H1 (cell line): ENCODE data around the gene ADD1. TPM values are rescaled to one million over a fixed set of nuclear protein-coding genes. Genes with fewer than 3 reads are reported as not detected.

Experiments
- CTCF ChIA-PET: fragments of 300-600 bp; sonication (Branson Sonifier 250); formaldehyde crosslinking; loops from one replicate; lab custom pipeline; 2021; ENCODE audit not compliant: partially characterized antibody; lab: Charles Lee
- POLR2A ChIA-PET: fragments of 300-600 bp; sonication (Branson Sonifier 250); formaldehyde crosslinking; loops from one replicate; lab custom pipeline; 2021; ENCODE audit warnings: inconsistent platforms; ENCODE audit not compliant: partially characterized antibody; lab: Charles Lee
- DNase-seq, 2 experiments: peaks; one replicate each; pipeline versions ENCODE4 v3.0.0 to v3.0.0-alpha.2; 2010 to 2022; ENCODE audit warnings: low spot score in 2 of 2, low read depth in 1 of 2, mixed read lengths in 1 of 2
- FAIRE-seq: peaks from 2 replicates; lab custom pipeline; 2011; peaks lifted over from hg19 to GRCh38; lab: Jason Lieb, UNC
- H2AFZ ChIP-seq: 2 replicates; pipeline ENCODE4 v1.8.1; 2012; ENCODE audit warnings: low read length, inconsistent platforms
- H2AK5ac ChIP-seq: 2 replicates; pipeline ENCODE4 v1.6.1; 2013; ENCODE audit warnings: low read depth, low read length
- H2BK120ac ChIP-seq: replicated peaks from 2 replicates; pipeline ENCODE3; 2013; ENCODE audit warnings: low read depth, low read length, inconsistent platforms
- H2BK12ac ChIP-seq: 2 replicates; pipeline ENCODE4 v1.6.1; 2013; ENCODE audit warnings: low read depth, low read length
- H2BK15ac ChIP-seq: 2 replicates; pipeline ENCODE4 v1.6.1; 2013; ENCODE audit warnings: low read length
- H2BK20ac ChIP-seq: 2 replicates; pipeline ENCODE4 v1.6.1; 2013; ENCODE audit warnings: low read length
- H2BK5ac ChIP-seq: 2 replicates; pipeline ENCODE4 v1.6.1; 2013; ENCODE audit warnings: low read depth, low read length
- H3K14ac ChIP-seq: 2 replicates; pipeline ENCODE4 v1.6.1; 2013; ENCODE audit warnings: inconsistent platforms; ENCODE audit not compliant: insufficient read length
- H3K18ac ChIP-seq: 2 replicates; pipeline ENCODE4 v1.6.1; 2013; ENCODE audit warnings: low read length; ENCODE audit errors: extremely low read depth
- H3K23ac ChIP-seq: 2 replicates; pipeline ENCODE4 v1.6.1; 2013; ENCODE audit warnings: inconsistent platforms; ENCODE audit not compliant: insufficient read length
- H3K23me2 ChIP-seq: 2 replicates; pipeline ENCODE4 v1.6.1; 2013; ENCODE audit warnings: low read depth, low read length
- H3K27ac ChIP-seq: 2 replicates; pipeline ENCODE4 v1.6.1; 2011; ENCODE audit warnings: low read depth, low read length, inconsistent platforms
- H3K27me3 ChIP-seq, 4 experiments: replicated peaks in 1 of 4; 1 replicate in 1 of 4; 2 replicates in 3 of 4; pipeline versions ENCODE4 v1.6.1 to v1.8.1; 2011 to 2013; ENCODE audit warnings: low read length in 3 of 4, mild to moderate bottlenecking in 3 of 4, inconsistent platforms in 2 of 4, mixed read lengths in 2 of 4, moderate library complexity in 1 of 4; ENCODE audit not compliant: control insufficient read depth in 3 of 4, insufficient read depth in 3 of 4; ENCODE audit errors: extremely low read depth in 1 of 4
- H3K36me3 ChIP-seq, 4 experiments: 2 replicates each; pipeline versions ENCODE4 v1.6.1 to v1.8.1; 2011 to 2013; ENCODE audit warnings: mild to moderate bottlenecking in 4 of 4, low read length in 3 of 4, moderate library complexity in 2 of 4, control low read depth in 1 of 4, inconsistent platforms in 1 of 4; ENCODE audit not compliant: insufficient read depth in 4 of 4, control insufficient read depth in 2 of 4
- H3K4ac ChIP-seq: replicated peaks from 2 replicates; pipeline ENCODE3; 2013; ENCODE audit warnings: low read length, low read depth, mixed read lengths, inconsistent platforms; ENCODE audit not compliant: insufficient read length
- H3K4me1 ChIP-seq, 4 experiments: replicated peaks in 1 of 4; 1 replicate in 1 of 4; 2 replicates in 3 of 4; pipeline versions ENCODE4 v1.6.1 to v1.8.1; 2011 to 2013; ENCODE audit warnings: low read length in 3 of 4, inconsistent platforms in 2 of 4, mixed read lengths in 1 of 4; ENCODE audit not compliant: insufficient read depth in 4 of 4, control insufficient read depth in 3 of 4
- H3K4me2 ChIP-seq, 2 experiments: 2 replicates each; pipeline versions ENCODE4 v1.6.1 to v1.8.1; 2011 to 2013; ENCODE audit warnings: low read depth in 2 of 2, low read length in 2 of 2, control low read depth in 1 of 2, inconsistent platforms in 1 of 2, mild to moderate bottlenecking in 1 of 2; ENCODE audit not compliant: insufficient read depth in 1 of 2
- H3K4me3 ChIP-seq, 4 experiments: fragments of 200-600, 300-600 bp in 1 of 4; sonication (generic), shearing (Covaris generic), sonication (Bioruptor Twin) in 1 of 4; 2 replicates each; pipeline versions ENCODE4 v1.5.1 to v1.8.1; 2011 to 2016; ENCODE audit warnings: low read length in 4 of 4, low read depth in 3 of 4, control low read depth in 2 of 4, inconsistent platforms in 2 of 4, mild to moderate bottlenecking in 2 of 4, mixed read lengths in 1 of 4, moderate library complexity in 1 of 4; ENCODE audit not compliant: insufficient read depth in 2 of 4; ENCODE audit errors: extremely low read depth in 1 of 4
- H3K56ac ChIP-seq: replicated peaks from 2 replicates; pipeline ENCODE3; 2013; ENCODE audit warnings: low read depth, mild to moderate bottlenecking, mixed read lengths, low read length, inconsistent platforms; ENCODE audit not compliant: insufficient read length
- H3K79me1 ChIP-seq: 2 replicates; pipeline ENCODE4 v1.6.1; 2013; ENCODE audit warnings: low read depth, low read length, control low read depth
- H3K79me2 ChIP-seq, 2 experiments: 2 replicates each; pipeline versions ENCODE4 v1.6.1 to v1.8.1; 2012 to 2013; ENCODE audit warnings: low read length in 2 of 2, mild to moderate bottlenecking in 2 of 2, inconsistent platforms in 1 of 2; ENCODE audit not compliant: insufficient read depth in 2 of 2, control insufficient read depth in 1 of 2
- H3K9ac ChIP-seq, 4 experiments: replicated peaks in 1 of 4; 1 replicate in 1 of 4; 2 replicates in 3 of 4; pipeline versions ENCODE4 v1.6.1 to v1.8.1; 2011 to 2013; ENCODE audit warnings: low read depth in 3 of 4, low read length in 3 of 4, control low read depth in 2 of 4, mild to moderate bottlenecking in 2 of 4, moderate library complexity in 2 of 4, inconsistent platforms in 1 of 4; ENCODE audit errors: extremely low read depth in 1 of 4
- H3K9me3 ChIP-seq, 2 experiments: 2 replicates each; pipeline versions ENCODE4 v1.6.1 to v1.8.1; 2012 to 2013; ENCODE audit warnings: mild to moderate bottlenecking in 2 of 2, moderate library complexity in 2 of 2, control low read depth in 1 of 2, inconsistent platforms in 1 of 2, low read depth in 1 of 2, low read length in 1 of 2, mixed read lengths in 1 of 2; ENCODE audit not compliant: insufficient read depth in 2 of 2
- H4K20me1 ChIP-seq, 2 experiments: replicated peaks in 1 of 2; 2 replicates each; pipeline versions ENCODE3 to v1.8.1; 2011 to 2013; ENCODE audit warnings: inconsistent platforms in 2 of 2, low read length in 2 of 2, mild to moderate bottlenecking in 1 of 2; ENCODE audit not compliant: insufficient read depth in 2 of 2, control insufficient read depth in 1 of 2
- H4K5ac ChIP-seq: 2 replicates; pipeline ENCODE4 v1.6.1; 2013; ENCODE audit warnings: low read length, low read depth, mixed read lengths, inconsistent platforms; ENCODE audit not compliant: insufficient read length
- H4K8ac ChIP-seq: 2 replicates; pipeline ENCODE4 v1.8.0; 2013; ENCODE audit warnings: mild to moderate bottlenecking, moderate library complexity, low read length, inconsistent platforms; ENCODE audit not compliant: insufficient read depth; ENCODE audit errors: extremely low read depth
- H4K91ac ChIP-seq: replicated peaks from 2 replicates; pipeline ENCODE3; 2013; ENCODE audit warnings: low read length, mixed read lengths, inconsistent platforms; ENCODE audit not compliant: insufficient read length
- KDM1A ChIP-seq: fragments of 200-600, 300-600 bp; sonication (generic); IDR thresholded peaks from 2 replicates; pipeline ENCODE4 v1.7.1; 2016; ENCODE audit warnings: mild to moderate bottlenecking, low read length, borderline replicate concordance
- MAFK ChIP-seq: IDR thresholded peaks from 2 replicates; pipeline ENCODE4 v1.6.1; 2012; ENCODE audit warnings: low read depth, mild to moderate bottlenecking, improper control_type of control experiment, low read length
- NRF1 ChIP-seq: IDR thresholded peaks from 2 replicates; pipeline ENCODE4 v1.6.1; 2011; ENCODE audit warnings: mild to moderate bottlenecking, low read depth, low read length, improper control_type of control experiment
- WGBS, 2 experiments: shearing (Covaris generic) in 1 of 2; methylation state at CpG; one replicate each; pipeline versions ENCODE4 v1.1.6 to v1.1.7; 2013 to 2015; ENCODE audit warnings: low lambda C conversion rate in 2 of 2, mixed read lengths in 2 of 2, inconsistent platforms in 1 of 2, low coverage in 1 of 2, missing lambda C conversion rate in 1 of 2; ENCODE audit not compliant: insufficient replicate concordance in 2 of 2, insufficient coverage in 1 of 2, insufficient read length in 1 of 2; ENCODE audit errors: extremely low coverage in 1 of 2, missing lambda C conversion rate in 1 of 2; 5-methylcytosine and 5-hydroxymethylcytosine counted together
- polyA plus RNA-seq, 7 experiments: library from polyadenylated mRNA; depleted of rRNA in 3 of 7; stranded (reverse) in 5 of 7; unstranded in 2 of 7; fragments of >200 nt in 5 of 7; fragments of 200-250 nt in 2 of 7; gene quantifications; 1 replicate in 5 of 7; 2 replicates in 1 of 7; 4 replicates in 1 of 7; pipeline versions ENCODE4 v1.2.1 to v1.2.3, GENCODE V29; 2011 to 2013; ENCODE audit warnings: missing spikeins in 2 of 7, mixed read lengths in 2 of 7
- total RNA-seq: library from RNA; stranded (reverse); fragmentation: NEBNext Ultra II Directional; extraction: Animal tissue kit (Norgen Biotek cat#: 25700); gene quantifications from 2 replicates; pipeline ENCODE4 v1.2.1, GENCODE V29; 2021

Gene ADD1
- total and polyA plus RNA-seq, 2 of the 8 experiments (the other 6 are each of a cell fraction or from before 2014, with no cell fraction given) = 113 to 143 TPM

GRCh38 chr4:2795893-2796848 is 47.5 kb upstream of the ADD1 start:
- CTCF ChIA-PET = interaction anchor here (0.6 to 1.2 kb wide), 4 partner anchors 9 to 437 kb away, joined by 3 to 4 read pairs (median 4); no protein-coding TSS in a partner anchor
- H4K20me1 ChIP-seq = peaks cover 2 to 4% of the 10 kb centered on the region in 2 experiments
- H3K27ac ChIP-seq = no peak overlapping the region
- H3K27me3 ChIP-seq = peaks cover 0 to 19% (median 12%) of the 10 kb centered on the region in 4 experiments; a peak in 5 of 7 replicates
- no peak overlapping the region for H3K4me2 ChIP-seq
- no peak overlapping the region for H3K18ac ChIP-seq
- no peak overlapping the region; a peak in 1 of 7 replicates for H3K9ac ChIP-seq
- no peak overlapping the region for H3K14ac ChIP-seq
- no peaks in the 10 kb centered on the region; the same call in 1 of the 2 replicates for H3K23me2 ChIP-seq
- H3K23ac ChIP-seq = no peak overlapping the region
- H2BK15ac ChIP-seq = no peak overlapping the region
- no peak overlapping the region for H3K4ac ChIP-seq
- H4K91ac ChIP-seq = no peak overlapping the region
- H2BK12ac ChIP-seq = peak overlapping the region; percentile 5; the same call in 1 of the 2 replicates
- 93% methylated on average over 26 of the region's 27 CpGs; no CpG with 5 or more reads in 1 of the 2 experiments for WGBS, 2 experiments
- no peak overlapping the region for H2AFZ ChIP-seq
- POLR2A ChIA-PET = interaction anchor here (0.9 to 6.6 kb wide), 5 partner anchors 9 to 22 kb away, joined by 3 to 48 read pairs (median 5); no protein-coding TSS in a partner anchor
- H2BK120ac ChIP-seq = no peak overlapping the region
- H2BK20ac ChIP-seq = no peak overlapping the region
- peak overlapping the region; percentile 57; the same call in 1 of the 2 replicates for H4K8ac ChIP-seq
- H3K56ac ChIP-seq = no peak overlapping the region
- DNase-seq (no peak), FAIRE-seq (no peak)
- H3K36me3 ChIP-seq = no peaks in the 10 kb centered on the region
- H3K79me1 ChIP-seq = 0 out of 2 replicates have a peak, but pooled peaks cover 2% of the 10 kb centered on the region
- H3K9me3 ChIP-seq = no peaks in the 10 kb centered on the region; a peak in 1 of 4 replicates
- no peaks in the 10 kb centered on the region for H3K79me2 ChIP-seq
- H3K4me1 ChIP-seq = peaks cover 0 to 33% (median 15%) of the 10 kb centered on the region in 4 experiments; a peak in 6 of 7 replicates
- H3K4me3 ChIP-seq = no peak overlapping the region
- H2BK5ac ChIP-seq = no peak overlapping the region
- no peak overlapping the region for H4K5ac ChIP-seq
- H2AK5ac ChIP-seq = peak overlapping the region; percentile 65; the same call in 1 of the 2 replicates
- TF ChIP-seq MAFK = no peak
- TF ChIP-seq NRF1 = no peak
- TF ChIP-seq KDM1A = 0 out of 2 replicates have a peak, but pooled peaks have one; percentile 31
